Left renal pelvis (tissue), 4 donors: ENCODE results near the gene FOXO3. TPM values are rescaled to one million over a fixed set of nuclear protein-coding genes. Genes with fewer than 3 reads are reported as not detected.
A peak's percentile ranks its signal among the peaks of the same experiment; 100 is the strongest.
"Not testable (repeated sequence)": the region's sequence is repeated elsewhere in the genome, so short reads cannot be mapped to it uniquely, and the experiment has no call there.

Source experiments
- DNase-seq, 4 donors: peaks; one replicate each; pipeline ENCODE4 v3.0.0-alpha.2; 2013; ENCODE audit warnings: low read depth in 4 of 4, low spot score in 3 of 4
- polyA plus RNA-seq, 4 donors: library from polyadenylated mRNA; unstranded; fragments of 120-200 nt; gene quantifications; one replicate each; pipeline ENCODE4 v1.2.1, GENCODE V29; 2013; ENCODE audit not compliant: insufficient read length in 4 of 4

Gene FOXO3
- polyA plus RNA-seq = 10 to 100 TPM; 46.2 to 57.3 (median 51.5) TPM

DNA sequence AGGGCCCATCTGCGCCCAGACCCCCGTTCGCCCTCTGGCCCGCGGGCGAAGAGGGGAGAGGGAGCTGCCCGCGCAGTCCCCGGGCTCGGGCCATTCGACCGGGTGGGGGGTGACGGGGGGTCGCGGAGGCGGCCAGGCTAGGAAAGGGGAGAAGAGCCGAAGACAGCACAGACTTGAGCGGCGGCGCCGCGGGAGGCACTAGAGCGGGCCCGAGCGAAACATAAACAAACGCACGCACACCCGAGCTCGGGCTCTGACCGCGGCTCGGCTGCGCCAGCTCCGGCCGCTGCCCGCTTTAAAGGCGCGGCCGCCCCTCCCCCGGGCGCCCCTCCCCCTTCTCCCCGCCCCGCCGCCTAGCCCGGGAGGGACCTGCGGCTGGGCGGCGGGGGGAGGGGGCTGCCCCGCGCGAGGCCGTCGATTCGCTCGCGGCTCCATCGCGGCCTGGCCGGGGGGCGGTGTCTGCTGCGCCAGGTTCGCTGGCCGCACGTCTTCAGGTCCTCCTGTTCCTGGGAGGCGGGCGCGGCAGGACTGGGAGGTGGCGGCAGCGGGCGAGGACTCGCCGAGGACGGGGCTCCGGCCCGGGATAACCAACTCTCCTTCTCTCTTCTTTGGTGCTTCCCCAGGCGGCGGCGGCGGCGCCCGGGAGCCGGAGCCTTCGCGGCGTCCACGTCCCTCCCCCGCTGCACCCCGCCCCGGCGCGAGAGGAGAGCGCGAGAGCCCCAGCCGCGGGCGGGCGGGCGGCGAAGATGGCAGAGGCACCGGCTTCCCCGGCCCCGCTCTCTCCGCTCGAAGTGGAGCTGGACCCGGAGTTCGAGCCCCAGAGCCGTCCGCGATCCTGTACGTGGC, at the start of gene FOXO3:
Gene FOXO3 (plus strand): TSS at position 455 of the 846 bp plus-strand sequence. CDS start 292 bp downstream, at position 747.
- DNase-seq = peak; percentile 61 to 84 (median 78)

DNA sequence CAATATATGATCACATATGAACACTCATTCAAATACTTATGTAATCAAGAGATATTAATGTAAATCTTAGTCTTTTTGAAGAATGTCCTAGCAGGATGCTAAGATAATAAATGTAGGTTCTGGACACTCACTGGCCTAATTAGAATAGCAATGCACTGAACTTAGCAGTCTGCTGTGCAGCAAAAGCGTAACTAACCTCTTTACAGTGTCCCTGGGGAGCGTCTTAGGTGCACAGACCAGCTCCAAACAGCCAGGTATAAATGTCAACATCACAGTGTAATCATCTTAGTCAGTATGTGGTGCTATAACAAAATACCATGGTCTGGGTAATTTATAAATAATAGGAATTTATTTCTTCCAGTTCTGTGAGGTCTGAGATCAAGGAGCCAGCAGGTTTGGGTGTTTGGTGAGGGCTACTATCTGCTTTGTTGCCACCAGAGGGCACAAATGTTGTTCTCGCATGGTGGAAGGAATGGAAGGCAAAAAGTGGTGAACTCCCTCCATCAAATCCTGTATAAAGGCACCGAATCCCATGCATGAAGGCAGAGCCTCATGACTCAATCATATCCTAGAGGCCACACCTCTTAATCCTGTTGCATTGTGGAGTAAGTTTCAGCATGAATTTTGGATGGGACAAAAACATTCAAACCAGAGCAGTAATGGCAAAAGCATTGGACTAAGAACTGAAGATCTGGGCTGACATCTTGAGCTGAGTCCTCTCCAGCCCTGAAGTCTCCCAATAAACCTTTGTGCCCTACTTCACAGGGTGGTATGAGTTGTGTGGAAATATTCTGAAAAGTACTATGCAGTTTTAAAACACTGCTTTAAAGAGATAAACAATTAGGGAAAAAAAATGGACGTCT, 41.8 kb upstream of the FOXO3 start:
- DNase-seq = no peak

DNA sequence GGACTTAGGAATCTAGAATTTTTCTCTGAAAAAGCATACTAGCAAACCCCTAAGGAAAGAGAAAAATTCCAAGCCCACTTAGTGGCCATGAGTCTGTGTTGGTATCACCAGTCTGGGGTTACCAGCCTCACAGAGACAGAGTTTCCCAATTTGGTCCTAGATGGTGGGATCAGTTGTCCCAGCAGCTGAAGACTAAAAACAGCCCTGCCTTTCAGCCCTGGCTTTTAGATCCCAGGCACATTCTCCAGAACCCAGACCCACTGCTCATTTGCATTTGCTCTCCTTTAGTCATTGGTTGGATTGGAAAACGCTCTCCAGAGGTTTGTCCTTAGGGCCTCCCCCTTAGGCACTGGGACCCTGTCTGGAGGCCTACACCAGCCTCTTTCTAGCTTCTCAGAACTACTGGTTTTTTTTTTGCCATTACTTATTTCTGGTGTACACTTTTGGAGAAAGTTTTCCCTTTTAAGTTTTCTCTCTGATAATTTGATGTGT, 39.1 kb upstream of the FOXO3 start:
- no peak for DNase-seq

DNA sequence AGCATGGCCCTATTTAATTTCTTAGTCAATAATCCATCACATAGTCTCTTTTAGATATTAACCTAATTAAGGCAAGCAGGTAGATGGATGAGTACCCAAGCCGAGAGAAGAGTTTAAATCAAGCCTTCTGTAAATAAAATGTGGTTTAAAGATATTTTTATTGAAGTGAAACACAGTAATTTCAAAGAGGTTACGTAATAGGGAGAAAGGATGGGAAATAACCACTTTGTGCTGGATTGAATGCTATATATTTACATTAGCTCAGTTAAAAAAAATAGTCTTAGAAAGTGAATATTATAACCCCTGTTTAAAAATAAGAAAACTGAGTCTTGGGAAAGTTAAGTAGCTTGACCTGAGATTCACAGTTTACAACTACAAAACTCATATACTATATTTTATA, 37.0 kb upstream of the FOXO3 start:
- DNase-seq = no peak

DNA sequence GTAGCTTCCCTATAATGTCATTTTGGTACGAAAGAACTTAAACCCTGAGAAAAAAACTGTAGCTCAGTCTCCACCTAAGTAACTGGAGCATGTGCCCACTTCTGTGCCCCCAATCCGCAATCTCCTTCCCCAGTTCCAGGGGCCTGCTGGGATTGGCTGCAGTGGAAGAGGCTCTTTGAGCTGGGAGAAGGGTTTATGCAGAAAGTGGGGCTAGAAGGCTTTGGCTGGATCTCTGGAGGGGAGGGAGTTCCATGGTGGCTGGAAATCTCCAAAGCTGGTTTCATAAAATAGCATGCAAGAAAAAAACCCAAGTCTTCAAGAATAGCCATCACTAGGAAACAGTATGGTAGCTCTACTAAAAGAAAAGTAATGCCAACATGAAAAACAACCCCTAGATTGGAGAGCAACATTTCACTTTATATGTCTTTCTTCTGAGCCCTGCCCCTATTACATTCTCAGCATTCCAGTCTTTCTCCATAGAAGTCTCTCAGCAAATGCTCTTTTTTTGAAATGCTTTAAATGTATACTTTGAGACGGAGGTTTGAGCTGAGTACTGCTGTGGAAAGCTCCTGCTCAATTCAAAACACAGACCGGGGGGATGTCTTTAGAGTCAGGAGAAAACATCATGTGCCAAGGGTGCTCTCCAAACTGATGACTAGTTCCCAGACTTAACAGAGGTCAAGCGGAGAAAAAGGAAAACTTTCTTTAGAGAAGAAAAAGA, 36.0 kb upstream of the FOXO3 start:
- DNase-seq = no peak

DNA sequence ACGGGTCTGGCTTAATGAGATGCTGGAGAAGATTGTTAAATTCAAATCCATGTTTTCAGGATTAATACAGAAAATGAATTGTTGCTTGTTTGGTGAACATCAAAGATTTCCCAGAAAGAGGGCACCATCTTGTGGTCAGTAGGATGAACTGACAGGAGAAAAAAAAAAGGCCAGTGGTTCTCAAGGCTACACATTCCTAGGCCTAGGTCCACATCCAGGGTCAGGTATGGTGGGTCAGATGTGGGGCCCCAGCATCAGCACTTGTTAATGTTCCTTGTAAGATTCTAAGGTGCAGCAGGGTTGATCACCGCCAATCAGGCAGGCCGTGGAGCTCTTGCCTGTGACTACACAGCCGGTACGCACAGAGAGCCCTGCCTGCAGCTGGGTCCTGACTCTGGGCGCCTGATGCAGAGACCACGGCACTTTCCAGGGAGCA, 34.0 kb upstream of the FOXO3 start:
- peak in 2 of 4 donors; percentile 12 to 19 for DNase-seq

DNA sequence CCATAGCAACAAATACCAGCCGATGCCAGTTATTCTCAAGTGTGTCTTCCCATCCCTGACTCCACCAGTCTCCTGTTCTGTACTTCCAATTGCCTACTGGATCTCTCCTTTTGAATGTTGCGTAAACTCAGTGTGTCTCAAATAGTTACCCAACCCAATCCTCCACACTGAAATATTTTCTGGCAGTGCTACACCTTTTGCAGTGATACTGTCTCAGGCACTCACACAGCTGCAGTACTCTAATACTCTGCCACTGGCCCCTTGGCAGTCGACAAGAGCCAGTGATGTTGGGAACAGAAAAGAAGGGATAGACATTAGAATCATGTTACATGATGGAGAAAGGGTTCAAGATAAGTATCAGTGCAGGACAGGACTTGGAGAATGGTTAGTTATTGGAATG, 31.8 kb upstream of the FOXO3 start:
- DNase-seq = no peak

DNA sequence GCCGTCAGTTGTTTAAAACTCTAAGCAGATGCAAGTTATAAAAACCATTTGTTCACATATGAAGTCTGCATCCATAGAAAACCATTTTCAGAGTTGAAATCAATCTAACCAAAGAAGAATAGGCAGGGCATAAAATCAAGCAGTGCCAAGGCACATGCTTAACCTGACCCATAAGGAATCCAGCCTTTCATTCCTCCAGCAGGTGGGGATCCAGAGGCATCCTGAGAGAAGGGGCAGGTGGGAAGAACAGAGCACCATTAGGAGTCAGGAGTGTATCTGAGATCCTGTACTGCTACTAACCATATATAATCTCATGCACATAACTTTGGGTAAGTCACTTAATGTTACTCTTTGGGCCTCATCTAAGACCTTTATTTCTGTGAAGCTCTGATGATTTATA, 29.4 kb upstream of the FOXO3 start:
- DNase-seq = no peak

DNA sequence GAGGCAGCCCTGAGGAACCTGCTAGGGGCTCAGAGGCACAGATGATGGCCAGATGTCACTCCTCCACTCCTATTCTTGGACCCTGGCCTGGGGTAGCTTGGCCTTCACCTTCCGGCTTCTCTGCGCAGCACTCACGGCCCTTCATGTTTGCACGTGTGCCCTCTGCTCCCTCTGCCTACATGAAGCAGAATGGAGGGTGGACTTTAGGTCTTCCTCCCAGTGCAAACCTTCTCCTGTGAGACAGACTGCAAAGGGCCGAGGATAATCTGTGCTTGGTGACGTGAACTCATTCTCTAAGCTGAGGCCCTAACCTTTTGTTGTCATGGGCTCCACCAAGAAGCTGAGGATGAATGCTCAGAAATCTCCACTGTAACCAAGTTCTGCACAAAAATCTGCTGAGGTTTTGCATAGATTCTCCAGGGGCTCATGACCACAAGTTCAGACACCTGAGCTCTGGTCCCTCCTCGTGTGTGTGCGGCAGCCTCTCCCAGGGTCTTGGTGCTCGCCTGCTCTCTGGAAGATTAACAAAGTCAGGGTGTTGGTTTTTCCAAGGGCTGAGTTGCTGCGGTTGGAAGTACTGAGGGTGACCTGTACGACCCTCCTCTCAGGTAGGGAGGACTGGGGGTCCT, 25.5 kb upstream of the FOXO3 start:
- no peak for DNase-seq

DNA sequence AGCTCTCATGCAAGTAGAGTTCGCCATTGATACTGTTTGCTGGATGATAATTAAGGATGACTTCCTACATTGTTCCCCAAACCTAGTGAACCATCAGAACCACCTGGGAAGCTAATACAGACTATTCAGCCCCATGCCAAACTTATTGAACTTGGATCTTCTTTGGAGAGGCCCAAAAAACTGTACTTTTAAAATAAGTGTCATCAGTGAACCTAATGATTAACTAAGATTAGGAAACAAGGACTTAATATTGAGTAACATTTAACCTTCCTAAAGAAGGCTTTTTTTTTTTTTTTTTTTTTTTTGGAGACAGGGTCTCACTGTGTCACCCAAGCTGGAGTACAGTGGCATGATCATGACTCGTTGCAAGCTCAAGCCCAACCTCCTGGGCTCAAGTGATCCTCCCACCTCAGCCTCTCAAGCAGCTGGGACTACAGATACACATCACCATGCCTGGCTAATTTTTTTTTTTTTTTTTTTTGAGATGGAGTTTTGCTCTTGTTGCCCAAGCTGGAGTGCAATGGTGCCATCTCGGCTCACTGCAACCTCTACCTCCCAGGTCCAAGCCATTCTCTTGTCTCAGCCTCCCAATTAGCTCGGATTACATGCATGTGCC, 24.7 kb upstream of the FOXO3 start:
- not testable (repeated sequence) for DNase-seq

DNA sequence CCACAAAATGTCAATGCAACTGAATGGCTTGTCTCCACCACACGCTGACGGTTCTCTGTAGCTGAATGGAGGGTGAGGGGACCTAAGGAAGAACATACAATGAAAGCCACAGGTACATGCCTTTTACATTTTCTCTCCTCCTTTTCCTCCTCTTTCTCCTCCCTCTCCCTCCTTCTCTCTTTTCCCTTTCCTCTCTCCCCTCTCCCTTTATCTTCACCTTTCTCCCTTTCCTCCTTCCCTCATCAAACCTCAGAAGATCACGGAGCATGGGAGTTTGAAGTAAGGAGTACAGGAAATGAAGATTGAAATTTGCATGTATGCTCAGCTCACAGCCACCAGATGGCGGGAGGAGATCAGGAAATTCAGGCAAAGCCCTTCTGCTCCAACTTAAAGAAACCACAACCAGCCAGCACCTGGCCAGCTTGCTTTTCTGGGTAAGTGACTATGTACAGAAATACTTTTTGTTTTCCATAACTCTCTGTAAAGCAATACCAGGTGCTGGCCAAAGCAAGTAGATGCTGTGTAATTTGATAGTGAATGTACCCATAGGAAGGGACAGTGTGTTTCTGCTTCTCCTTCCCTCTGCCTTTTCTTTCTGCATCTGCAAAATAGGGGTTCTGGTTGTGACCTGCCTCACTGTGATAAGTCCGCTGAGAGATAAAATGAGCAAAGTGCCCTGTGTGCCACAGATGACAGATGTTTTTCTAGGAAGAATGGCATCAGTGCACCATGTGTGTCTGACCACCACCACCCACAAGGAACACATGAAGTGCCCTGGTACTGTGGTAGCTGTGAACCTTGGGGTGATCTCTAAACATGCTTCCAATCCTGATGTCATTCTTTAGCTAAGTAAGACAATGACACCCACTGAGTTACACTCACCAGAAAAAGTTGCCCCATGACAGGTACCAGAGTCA, 18.6 kb upstream of the FOXO3 start:
- peak in 2 of 4 donors; percentile 54 to 62 for DNase-seq

DNA sequence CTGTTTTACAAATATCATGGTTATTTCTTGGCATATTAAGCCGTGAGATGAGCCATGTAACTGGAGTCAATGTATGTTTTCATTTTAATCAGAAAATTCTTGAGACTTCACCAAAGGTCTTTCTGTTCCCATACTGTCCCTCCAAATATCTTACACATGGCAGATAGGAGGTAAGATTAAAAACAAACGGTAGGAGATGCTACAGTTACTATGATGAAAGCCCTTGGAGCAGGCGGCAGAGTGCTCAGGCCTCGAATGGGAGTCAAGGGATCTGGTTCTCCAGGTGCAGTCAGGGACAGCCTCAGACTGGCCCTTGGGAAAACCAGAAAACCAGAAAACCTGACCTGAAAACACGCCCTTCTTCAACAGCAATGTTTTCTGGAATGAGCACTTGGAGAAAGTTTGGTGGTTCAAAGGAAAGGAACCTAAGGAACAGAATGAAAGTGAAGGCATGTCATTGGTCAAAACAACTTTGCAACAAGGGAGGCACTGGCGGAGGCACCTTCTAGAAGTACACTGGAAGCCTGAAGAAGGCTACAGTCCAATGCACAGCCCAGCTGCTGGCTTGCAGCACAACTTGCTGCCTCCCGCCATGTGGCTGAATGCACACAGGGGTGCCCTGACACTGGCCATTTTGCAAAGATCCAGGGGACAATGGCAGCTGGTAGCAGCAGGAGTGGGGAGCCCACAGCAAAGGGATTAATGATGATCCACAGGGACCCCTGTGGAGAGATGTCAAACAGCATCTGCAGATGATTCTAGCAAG, 17.4 kb upstream of the FOXO3 start:
- DNase-seq = no peak

DNA sequence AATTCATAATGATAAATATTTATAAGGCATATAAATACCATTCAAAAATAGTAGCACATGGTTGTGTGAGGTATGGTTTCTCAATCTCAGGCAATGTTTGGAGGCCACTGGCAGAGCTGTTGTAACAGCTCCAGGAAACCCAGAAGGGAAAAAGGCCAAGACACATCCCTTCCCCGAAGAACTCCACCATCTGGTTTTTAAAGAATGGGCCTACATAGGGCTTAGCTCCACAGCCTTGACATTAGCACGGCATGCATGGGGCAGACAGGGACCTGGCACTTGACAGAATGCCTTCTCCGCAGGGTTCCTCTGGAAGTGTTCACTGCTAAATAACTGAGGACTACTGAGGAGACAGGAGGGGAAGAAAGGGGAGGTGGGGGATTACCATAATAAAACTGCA, 16.1 kb upstream of the FOXO3 start:
- no peak for DNase-seq

DNA sequence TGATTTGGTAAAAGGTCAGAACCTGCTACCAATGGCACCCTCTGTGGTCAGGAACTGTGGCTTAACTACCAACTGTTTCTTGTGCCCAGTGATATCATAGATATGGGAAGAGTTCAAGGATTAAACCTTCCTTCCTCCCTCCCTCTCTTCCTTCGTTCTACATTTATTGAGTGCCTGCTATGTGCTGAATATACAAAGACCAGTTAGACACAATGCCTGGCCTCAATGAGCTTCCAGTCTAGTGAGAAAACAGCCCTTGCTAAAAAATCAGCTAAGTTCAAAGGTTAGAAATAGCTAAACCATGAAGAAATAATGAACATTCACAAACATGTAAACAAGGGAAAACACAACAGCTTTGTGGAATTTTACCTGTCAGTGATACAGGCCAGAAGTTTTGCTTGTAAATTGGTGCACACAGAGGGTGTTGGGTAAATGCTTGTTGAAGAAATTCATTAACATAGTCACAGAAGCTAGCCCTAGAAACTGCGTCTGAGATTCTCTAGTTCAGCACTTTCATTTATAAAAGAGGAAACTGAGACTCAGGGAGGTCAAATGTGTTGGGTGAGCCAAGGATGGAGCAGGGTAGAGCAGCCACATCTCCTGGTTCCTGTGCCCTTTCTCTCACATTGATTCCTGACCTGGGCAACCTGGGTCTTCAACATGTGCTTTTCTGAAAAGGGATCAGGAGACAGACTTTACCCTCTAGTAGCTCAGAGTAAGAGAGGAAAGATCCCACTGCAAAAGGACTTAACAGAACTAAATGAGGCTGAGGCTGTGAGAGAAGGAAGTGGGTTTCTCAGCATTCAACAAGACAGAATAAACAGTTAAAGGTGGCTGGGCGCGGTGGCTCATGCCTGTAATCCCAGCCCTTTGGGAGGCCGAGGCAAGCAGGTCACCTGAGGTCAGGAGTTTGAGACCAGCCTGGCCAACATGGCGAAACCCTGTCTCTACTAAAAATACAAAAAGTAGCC, 14.4 kb upstream of the FOXO3 start:
- DNase-seq = no peak

DNA sequence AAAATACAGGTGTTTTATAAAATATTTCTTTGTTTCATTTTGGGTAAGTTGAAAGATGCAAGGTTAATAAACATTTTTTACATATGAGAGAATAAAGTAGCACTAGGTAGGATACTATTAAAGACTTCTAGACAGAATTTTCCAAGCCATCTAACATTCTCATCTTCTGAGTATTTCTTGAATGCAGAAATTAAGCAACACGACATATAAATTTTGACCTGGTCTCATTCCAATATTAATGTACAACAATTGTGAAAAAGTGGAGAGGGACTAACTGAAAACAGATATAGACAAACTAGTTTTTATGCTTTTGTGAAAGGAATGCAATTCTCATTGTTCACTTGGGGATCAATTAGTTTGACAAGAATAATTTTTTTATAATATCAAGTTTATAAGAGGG, 11.5 kb upstream of the FOXO3 start:
- DNase-seq = no peak

DNA sequence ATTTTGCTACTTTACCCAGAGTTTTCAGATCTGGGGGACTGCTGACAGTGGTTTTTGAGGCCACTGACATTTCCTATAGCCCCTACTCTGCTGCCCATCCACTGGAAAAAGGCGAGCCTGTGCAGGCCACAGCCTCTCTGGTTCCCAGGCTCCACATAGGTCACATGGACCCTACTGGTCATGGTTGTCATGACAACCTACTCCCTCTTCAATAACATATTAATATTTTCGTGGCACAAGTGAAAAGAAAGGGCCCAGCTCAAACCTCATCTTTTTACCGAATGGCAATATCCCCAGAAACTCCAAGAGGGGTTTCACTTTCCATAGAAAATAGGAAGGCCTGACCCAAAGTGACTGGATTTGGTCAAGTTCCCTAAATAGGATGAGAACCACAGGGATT, 11.0 kb upstream of the FOXO3 start:
- no peak for DNase-seq

DNA sequence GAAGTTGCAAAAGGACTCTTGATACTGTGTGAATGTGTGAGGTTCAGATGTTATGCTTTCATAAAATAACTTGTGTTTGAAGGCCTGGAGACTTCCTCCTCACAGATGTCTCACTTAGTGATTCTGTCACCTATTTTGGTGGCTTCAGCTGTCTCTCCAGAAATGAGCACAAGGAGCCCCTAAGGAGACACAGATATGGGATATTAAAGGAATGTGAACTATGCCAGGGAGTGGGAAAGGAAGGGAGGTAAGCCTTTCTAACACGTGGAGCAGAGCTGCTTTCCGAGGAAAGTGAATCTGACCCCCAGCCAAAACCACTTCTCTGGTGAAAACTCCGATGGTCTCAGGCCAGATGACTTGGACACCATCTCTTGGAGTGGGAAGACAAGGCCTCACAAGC, 10.5 kb upstream of the FOXO3 start:
- DNase-seq = no peak
